Globus pallidus (tissue), 1 donor: ENCODE data around the gene AUH.

Experiments
- DNase-seq: peaks from one replicate; pipeline ENCODE4 v3.0.0-alpha.2; 2015; ENCODE audit warnings: low spot score

AUH gene

GRCh38 chr9:91295357-91295756 is 66.4 kb downstream of the AUH start:
- DNase-seq, result no peak

GRCh38 chr9:91291866-91292265 is 69.9 kb downstream of the AUH start:
- no peak for DNase-seq

GRCh38 chr9:91289244-91289643 is 72.5 kb downstream of the AUH start:
- no peak for DNase-seq

- no peak for DNase-seq
Measured at GRCh38 chr9:91285729-91286353, 75.9 kb downstream of the AUH start.

- DNase-seq, result no peak
Measured at GRCh38 chr9:91282292-91282691, 79.4 kb downstream of the AUH start.

GRCh38 chr9:91279296-91280204 is 82.2 kb downstream of the AUH start:
- no peak for DNase-seq

- no peak for DNase-seq
Measured at GRCh38 chr9:91276513-91276912, 85.2 kb downstream of the AUH start.

- DNase-seq, result no peak
Measured at GRCh38 chr9:91275655-91276054, 86.1 kb downstream of the AUH start.

GRCh38 chr9:91274949-91275492 is 86.7 kb downstream of the AUH start:
- no peak for DNase-seq

DNA sequence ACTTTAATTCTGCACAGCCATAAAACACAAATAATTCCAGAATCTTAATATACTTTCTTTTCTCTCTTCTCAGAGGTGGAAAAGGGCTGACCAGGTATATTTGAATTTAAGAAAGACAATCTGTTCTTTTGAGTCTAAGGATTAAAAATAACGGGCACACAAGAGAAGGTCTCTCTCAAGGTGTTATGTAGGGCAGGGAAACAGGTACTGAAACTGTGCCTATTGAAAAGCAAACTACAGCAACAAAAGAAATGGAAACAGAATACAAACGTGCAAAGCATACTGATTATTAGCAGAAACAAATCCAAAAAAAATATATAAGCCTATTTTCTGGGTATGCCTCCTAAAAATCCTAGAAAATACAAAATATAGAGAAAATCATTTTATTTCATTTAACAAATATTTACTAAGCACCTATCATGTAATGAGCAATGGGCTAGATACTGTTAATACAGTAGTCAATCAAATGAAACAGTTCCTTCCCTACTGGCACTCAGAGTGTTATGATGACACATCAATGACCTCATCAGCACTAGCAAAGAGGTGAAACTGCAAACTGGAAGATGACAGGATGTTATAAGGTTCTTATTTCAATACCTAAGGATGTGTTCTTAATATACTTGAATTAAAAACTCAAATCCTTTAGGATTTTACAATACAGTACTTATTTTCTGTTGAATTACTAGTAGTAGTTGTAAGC is 87.7 kb downstream of the AUH start:
- no peak for DNase-seq

DNA sequence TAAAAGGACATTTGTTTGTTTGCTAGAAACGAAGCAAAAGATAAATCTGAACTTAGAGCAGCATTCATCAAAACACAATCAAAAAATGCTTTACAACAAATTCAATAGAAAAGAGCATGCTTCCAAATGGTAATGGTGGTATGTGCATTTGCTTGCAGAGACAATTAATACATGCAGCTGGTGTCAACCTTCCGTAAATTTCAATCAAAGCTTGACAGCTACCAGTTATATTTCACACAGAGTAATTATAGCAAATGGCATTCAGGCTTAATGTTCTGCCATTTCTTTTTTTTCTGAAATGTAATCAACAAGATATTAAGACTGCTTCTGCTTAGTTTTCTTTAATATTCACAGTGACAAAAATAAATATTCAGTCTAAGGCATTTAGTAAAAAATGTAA is 90.6 kb downstream of the AUH start:
- no peak for DNase-seq

DNA sequence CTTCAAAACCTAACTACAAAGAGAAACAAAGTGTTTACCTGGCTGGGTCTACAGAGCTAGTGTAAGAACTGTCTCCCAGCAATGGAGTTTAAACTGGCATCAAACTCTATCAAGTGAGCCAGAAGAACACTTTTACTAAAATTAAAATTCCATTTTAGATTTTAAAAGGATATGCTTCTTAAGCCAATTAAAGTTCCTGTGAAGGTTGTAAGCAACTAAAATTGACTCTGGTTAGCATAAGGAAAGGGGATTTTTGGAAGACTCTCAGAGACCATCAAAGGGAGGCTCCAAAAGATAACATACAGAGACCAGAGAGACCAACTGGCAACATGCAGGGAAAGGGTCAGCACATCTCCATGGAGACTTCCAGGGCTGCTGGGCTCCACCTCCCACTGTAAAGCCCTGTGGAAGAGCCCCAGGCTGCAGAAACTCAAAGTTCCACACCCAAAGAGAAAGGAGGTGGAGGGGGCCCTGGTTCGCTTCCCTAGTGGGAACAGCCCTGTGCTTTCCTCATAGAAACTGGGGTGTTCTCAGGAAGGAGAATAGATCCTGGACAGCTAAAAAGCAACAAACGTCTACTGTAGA is 91.7 kb downstream of the AUH start:
- no peak for DNase-seq

- no peak for DNase-seq
Measured at GRCh38 chr9:91266448-91266847, 95.3 kb downstream of the AUH start.

- no peak for DNase-seq
Measured at GRCh38 chr9:91265514-91265913, 96.2 kb downstream of the AUH start.

- peak; percentile 5 for DNase-seq
Measured at GRCh38 chr9:91261417-91261816, 100.3 kb downstream of the AUH start.

DNA sequence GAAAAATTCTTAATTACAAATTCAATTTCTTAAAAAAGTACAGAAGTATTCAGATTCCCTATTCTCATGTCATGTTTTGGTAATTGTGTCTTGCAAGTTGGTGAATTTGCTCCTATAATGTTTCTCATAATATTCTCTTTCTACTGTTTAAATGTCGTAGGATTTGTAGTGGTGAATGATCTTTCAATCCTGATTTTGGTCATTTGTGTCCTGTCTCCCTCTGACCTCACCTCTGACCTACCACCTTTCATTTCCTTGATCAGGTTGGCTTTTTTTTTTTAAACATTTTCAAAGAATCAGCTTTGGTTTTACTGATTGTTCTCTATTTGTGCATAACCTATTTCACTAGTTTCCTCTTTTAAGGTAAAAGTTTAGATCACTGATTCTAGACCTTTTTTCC is 102.6 kb downstream of the AUH start:
- no peak for DNase-seq

- DNase-seq, result no peak
Measured at GRCh38 chr9:91258451-91258850, 103.3 kb downstream of the AUH start.

DNA sequence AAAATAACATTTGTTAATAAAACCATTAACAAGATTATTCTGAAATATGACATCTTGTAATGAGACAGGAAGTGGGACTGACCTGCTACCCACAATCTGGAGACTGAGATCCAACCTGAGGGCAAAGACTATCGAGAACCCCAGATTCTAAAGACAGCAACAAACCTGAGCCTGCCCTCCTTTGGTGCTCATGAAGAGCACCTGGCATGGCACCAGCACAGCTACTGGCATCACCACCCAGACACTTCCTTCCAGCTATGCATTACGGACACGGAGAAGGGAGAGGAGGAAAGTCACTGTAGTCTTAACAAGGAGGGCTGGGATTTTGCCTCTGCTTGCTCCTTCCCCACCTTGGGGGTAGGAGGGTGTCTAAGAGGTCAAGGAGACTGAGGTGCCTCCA is 105.5 kb downstream of the AUH start:
- no peak for DNase-seq

DNA sequence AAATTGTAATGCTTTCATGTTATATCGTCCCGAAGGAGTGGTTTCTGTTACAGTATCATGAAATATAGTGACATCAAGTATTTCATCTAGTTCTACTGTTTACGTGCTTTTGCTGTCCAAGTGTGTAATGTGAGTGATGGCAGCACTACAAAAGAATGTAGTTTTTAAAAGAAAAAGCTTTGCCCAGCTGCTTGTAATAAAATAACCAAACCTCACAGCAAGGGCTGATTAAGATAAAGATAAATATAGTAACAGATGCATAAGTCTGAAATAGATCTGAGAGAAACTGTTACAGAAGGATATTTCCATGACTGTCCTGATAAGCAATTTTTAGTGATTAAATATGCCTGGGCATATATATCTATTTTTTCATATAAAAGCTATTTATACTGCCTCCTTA is 106.4 kb downstream of the AUH start:
- no peak for DNase-seq

DNA sequence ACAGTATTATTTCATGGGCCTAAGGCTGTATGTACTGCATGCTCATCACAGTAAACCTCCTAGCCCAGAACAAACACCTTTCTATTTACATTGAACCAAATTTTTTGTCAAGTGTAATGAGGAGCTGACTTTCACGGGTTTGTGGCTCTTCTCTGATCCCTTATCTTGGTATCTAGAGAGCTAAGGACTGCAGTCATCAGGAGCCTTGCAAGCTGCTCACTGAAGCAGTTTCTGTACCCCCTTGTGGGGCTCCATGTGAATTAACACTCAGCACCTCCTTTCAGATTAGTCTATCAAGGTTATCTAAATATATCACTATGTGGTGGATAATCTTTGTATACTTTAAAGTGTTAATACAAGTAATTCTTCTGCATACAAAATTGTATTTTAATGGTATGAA is 108.2 kb downstream of the AUH start:
- no peak for DNase-seq

GRCh38 chr9:91248707-91249106 is 113.0 kb downstream of the AUH start:
- DNase-seq, result no peak

GRCh38 chr9:91247278-91247677 is 114.4 kb downstream of the AUH start:
- peak; percentile 26 for DNase-seq
